ENCODE data around the gene RDH11. TPM values are rescaled to one million over a fixed set of nuclear protein-coding genes. Genes with fewer than 3 reads are reported as not detected.

RDH11 gene
- 126 and 147 TPM in 2 replicates for total RNA-seq (2014; rRNA removed; shearing (Covaris generic); ENCODE audit: low replicate concordance)

- peak within 1 kb of the TSS; percentile 87 for H3K4me2 ChIP-seq (ENCODE audit: low read depth, low read length, poor library complexity, severe bottlenecking)
- DNase-seq, result peak; percentile 97
- H3K4me1 ChIP-seq (ENCODE audit: low read length), result peaks cover 13% of the 10 kb centered on the region
- 0 out of 2 replicates have a peak, but pooled peaks cover 8% of the 10 kb centered on the region for H4K20me1 ChIP-seq (ENCODE audit: insufficient read depth, low read depth, low read length)
- H3K9me3 ChIP-seq (ENCODE audit: low read length), result no peaks in the 10 kb centered on the region
- peaks cover 30% of the 10 kb centered on the region for H3K36me3 ChIP-seq (ENCODE audit: insufficient read depth, low read length)
- peak within 1 kb of the TSS; percentile 89 for H3K9ac ChIP-seq (ENCODE audit: low read length)
- H3K4me3 ChIP-seq (ENCODE audit: low read length), result peak within 1 kb of the TSS; percentile 86
- H3K27ac ChIP-seq (ENCODE audit: low read length), result peak within 1 kb of the TSS; percentile 88
- H3K79me2 ChIP-seq (ENCODE audit: low read length), result peaks cover 50% of the 10 kb centered on the region
- H2AFZ ChIP-seq (ENCODE audit: low read length), result peak within 1 kb of the TSS; percentile 72
- H3K9me2 ChIP-seq (replicated peaks; ENCODE audit: insufficient read depth, low read length), result no peaks in the 10 kb centered on the region
- no peaks in the 10 kb centered on the region for H3K27me3 ChIP-seq (ENCODE audit: low read length)
Measured at GRCh38 chr14:67695394-67695949, at the start of gene RDH11. RDH11 (minus strand) TSS chr14:67695764; CDS start chr14:67695703, 61 bp downstream.

GRCh38 chr14:67744046-67744445, 48.5 kb upstream of the RDH11 start:
- H3K36me3 ChIP-seq (ENCODE audit: insufficient read depth, low read length), result peaks cover 11% of the 10 kb centered on the region
- H3K27me3 ChIP-seq (ENCODE audit: low read length), result no peaks in the 10 kb centered on the region
- no peak overlapping the region for H3K27ac ChIP-seq (ENCODE audit: low read length)
- no peaks in the 10 kb centered on the region for H3K9me2 ChIP-seq (replicated peaks; ENCODE audit: insufficient read depth, low read length)
- H3K4me3 ChIP-seq (ENCODE audit: low read length), result no peak overlapping the region
- no peak overlapping the region for H2AFZ ChIP-seq (ENCODE audit: low read length)
- no peaks in the 10 kb centered on the region for H4K20me1 ChIP-seq (ENCODE audit: insufficient read depth, low read depth, low read length)
- H3K9me3 ChIP-seq (ENCODE audit: low read length), result no peaks in the 10 kb centered on the region
- no peaks in the 10 kb centered on the region for H3K4me1 ChIP-seq (ENCODE audit: low read length)
- no peak for DNase-seq
- H3K4me2 ChIP-seq (ENCODE audit: low read depth, low read length, poor library complexity, severe bottlenecking), result no peak overlapping the region
- no peak overlapping the region for H3K9ac ChIP-seq (ENCODE audit: low read length)
- H3K79me2 ChIP-seq (ENCODE audit: low read length), result no peaks in the 10 kb centered on the region

GRCh38 chr14:67738740-67739504, 43.4 kb upstream of the RDH11 start:
- Histone ChIP-seq H3K36me3 (ENCODE audit: insufficient read depth, low read length) (no peaks in the 10 kb centered on the region), H3K27ac (ENCODE audit: low read length) (no peak overlapping the region), H3K4me1 (ENCODE audit: low read length) (no peaks in the 10 kb centered on the region), H2AFZ (ENCODE audit: low read length) (no peak overlapping the region), H3K9me3 (ENCODE audit: low read length) (no peaks in the 10 kb centered on the region), H3K9me2 (replicated peaks; ENCODE audit: insufficient read depth, low read length) (no peaks in the 10 kb centered on the region), H3K4me2 (ENCODE audit: low read depth, low read length, poor library complexity, severe bottlenecking) (no peak overlapping the region), H3K79me2 (ENCODE audit: low read length) (no peaks in the 10 kb centered on the region), H3K27me3 (ENCODE audit: low read length) (no peaks in the 10 kb centered on the region), H3K4me3 (ENCODE audit: low read length) (no peak overlapping the region), H4K20me1 (ENCODE audit: insufficient read depth, low read depth, low read length) (no peaks in the 10 kb centered on the region), H3K9ac (ENCODE audit: low read length) (no peak overlapping the region)
- DNase-seq, result peak; percentile 52

- no peak overlapping the region for H3K4me2 ChIP-seq (ENCODE audit: low read depth, low read length, poor library complexity, severe bottlenecking)
- no peak overlapping the region for H3K4me3 ChIP-seq (ENCODE audit: low read length)
- H3K9ac ChIP-seq (ENCODE audit: low read length), result no peak overlapping the region
Measured at GRCh38 chr14:67736771-67737170, 41.2 kb upstream of the RDH11 start.

GRCh38 chr14:67735336-67736147, 40.0 kb upstream of the RDH11 start:
- Histone ChIP-seq H4K20me1 (ENCODE audit: insufficient read depth, low read depth, low read length) (no peaks in the 10 kb centered on the region), H3K9me2 (replicated peaks; ENCODE audit: insufficient read depth, low read length) (no peaks in the 10 kb centered on the region), H2AFZ (ENCODE audit: low read length) (no peak overlapping the region), H3K4me1 (ENCODE audit: low read length) (no peaks in the 10 kb centered on the region), H3K27me3 (ENCODE audit: low read length) (no peaks in the 10 kb centered on the region), H3K79me2 (ENCODE audit: low read length) (no peaks in the 10 kb centered on the region), H3K4me3 (ENCODE audit: low read length) (no peak overlapping the region), H3K9ac (ENCODE audit: low read length) (no peak overlapping the region), H3K9me3 (ENCODE audit: low read length) (no peaks in the 10 kb centered on the region), H3K4me2 (ENCODE audit: low read depth, low read length, poor library complexity, severe bottlenecking) (no peak overlapping the region), H3K27ac (ENCODE audit: low read length) (no peak overlapping the region), H3K36me3 (ENCODE audit: insufficient read depth, low read length) (no peaks in the 10 kb centered on the region)
- DNase-seq, result no peak

More at GRCh38 chr14:67736771-67737170, 41.2 kb upstream of the RDH11 start:
- Histone ChIP-seq H3K27ac (ENCODE audit: low read length) (no peak overlapping the region), H3K9me3 (ENCODE audit: low read length) (no peaks in the 10 kb centered on the region), H3K4me1 (ENCODE audit: low read length) (no peaks in the 10 kb centered on the region), H2AFZ (ENCODE audit: low read length) (no peak overlapping the region), H3K9me2 (replicated peaks; ENCODE audit: insufficient read depth, low read length) (no peaks in the 10 kb centered on the region), H3K79me2 (ENCODE audit: low read length) (no peaks in the 10 kb centered on the region), H3K27me3 (ENCODE audit: low read length) (no peaks in the 10 kb centered on the region), H4K20me1 (ENCODE audit: insufficient read depth, low read depth, low read length) (no peaks in the 10 kb centered on the region), H3K36me3 (ENCODE audit: insufficient read depth, low read length) (no peaks in the 10 kb centered on the region)
- DNase-seq, result no peak

GRCh38 chr14:67734675-67735074, 39.1 kb upstream of the RDH11 start:
- Histone ChIP-seq H3K4me2 (ENCODE audit: low read depth, low read length, poor library complexity, severe bottlenecking) (no peak overlapping the region), H3K4me1 (ENCODE audit: low read length) (no peaks in the 10 kb centered on the region), H4K20me1 (ENCODE audit: insufficient read depth, low read depth, low read length) (no peaks in the 10 kb centered on the region), H3K27ac (ENCODE audit: low read length) (no peak overlapping the region), H3K4me3 (ENCODE audit: low read length) (no peak overlapping the region), H3K79me2 (ENCODE audit: low read length) (no peaks in the 10 kb centered on the region), H3K9me3 (ENCODE audit: low read length) (no peaks in the 10 kb centered on the region), H2AFZ (ENCODE audit: low read length) (no peak overlapping the region), H3K27me3 (ENCODE audit: low read length) (no peaks in the 10 kb centered on the region), H3K9ac (ENCODE audit: low read length) (no peak overlapping the region), H3K36me3 (ENCODE audit: insufficient read depth, low read length) (no peaks in the 10 kb centered on the region), H3K9me2 (replicated peaks; ENCODE audit: insufficient read depth, low read length) (no peaks in the 10 kb centered on the region)
- DNase-seq, result no peak

- Histone ChIP-seq H3K4me3 (ENCODE audit: low read length) (no peak overlapping the region), H3K4me2 (ENCODE audit: low read depth, low read length, poor library complexity, severe bottlenecking) (no peak overlapping the region), H3K36me3 (ENCODE audit: insufficient read depth, low read length) (no peaks in the 10 kb centered on the region), H4K20me1 (ENCODE audit: insufficient read depth, low read depth, low read length) (no peaks in the 10 kb centered on the region), H3K9ac (ENCODE audit: low read length) (no peak overlapping the region), H3K9me2 (replicated peaks; ENCODE audit: insufficient read depth, low read length) (no peaks in the 10 kb centered on the region), H3K27me3 (ENCODE audit: low read length) (no peaks in the 10 kb centered on the region), H2AFZ (ENCODE audit: low read length) (no peak overlapping the region), H3K27ac (ENCODE audit: low read length) (no peak overlapping the region), H3K4me1 (ENCODE audit: low read length) (no peaks in the 10 kb centered on the region), H3K79me2 (ENCODE audit: low read length) (no peaks in the 10 kb centered on the region), H3K9me3 (ENCODE audit: low read length) (no peaks in the 10 kb centered on the region)
- DNase-seq, result no peak
Measured at GRCh38 chr14:67733616-67734015, 38.1 kb upstream of the RDH11 start.

All from Karpas-422 (cell line).